Measurements from ENCODE around the gene URI1.

DNA sequence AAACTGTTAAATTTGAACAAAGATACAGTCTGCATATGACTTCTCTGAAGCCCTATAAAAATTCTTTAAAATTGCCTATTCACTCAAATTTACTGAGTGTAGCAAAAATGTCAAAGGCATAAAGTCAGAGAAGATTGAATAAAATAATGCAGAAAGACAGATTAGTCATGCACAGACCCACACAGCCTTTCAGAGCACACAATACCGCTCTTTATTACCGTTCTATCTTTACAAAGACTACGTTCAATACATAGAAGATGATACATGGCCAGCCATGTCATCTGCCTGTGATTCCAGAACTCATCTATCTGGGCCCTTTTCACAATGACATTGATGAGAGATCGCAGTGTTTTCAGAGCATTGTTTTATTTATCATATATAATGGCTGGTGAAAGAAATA lies 107.2 kb downstream of the URI1 start:
- TF ChIP-seq, protein P1, sequence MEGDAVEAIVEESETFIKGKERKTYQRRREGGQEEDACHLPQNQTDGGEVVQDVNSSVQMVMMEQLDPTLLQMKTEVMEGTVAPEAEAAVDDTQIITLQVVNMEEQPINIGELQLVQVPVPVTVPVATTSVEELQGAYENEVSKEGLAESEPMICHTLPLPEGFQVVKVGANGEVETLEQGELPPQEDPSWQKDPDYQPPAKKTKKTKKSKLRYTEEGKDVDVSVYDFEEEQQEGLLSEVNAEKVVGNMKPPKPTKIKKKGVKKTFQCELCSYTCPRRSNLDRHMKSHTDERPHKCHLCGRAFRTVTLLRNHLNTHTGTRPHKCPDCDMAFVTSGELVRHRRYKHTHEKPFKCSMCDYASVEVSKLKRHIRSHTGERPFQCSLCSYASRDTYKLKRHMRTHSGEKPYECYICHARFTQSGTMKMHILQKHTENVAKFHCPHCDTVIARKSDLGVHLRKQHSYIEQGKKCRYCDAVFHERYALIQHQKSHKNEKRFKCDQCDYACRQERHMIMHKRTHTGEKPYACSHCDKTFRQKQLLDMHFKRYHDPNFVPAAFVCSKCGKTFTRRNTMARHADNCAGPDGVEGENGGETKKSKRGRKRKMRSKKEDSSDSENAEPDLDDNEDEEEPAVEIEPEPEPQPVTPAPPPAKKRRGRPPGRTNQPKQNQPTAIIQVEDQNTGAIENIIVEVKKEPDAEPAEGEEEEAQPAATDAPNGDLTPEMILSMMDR (IDR thresholded peaks at IDR 0.05): no peak
- no peak for TF ChIP-seq ZFX (IDR thresholded peaks at IDR 0.05; ENCODE audit: borderline replicate concordance)
